ENCODE results near the gene IFT88. TPM values are rescaled to one million over a fixed set of nuclear protein-coding genes. Genes with fewer than 3 reads are reported as not detected.

The IFT88 gene
- total RNA-seq, 1 donor from 2014 or later: 2.1 TPM

- no peak overlapping the region for H3K27ac Mint-ChIP-seq
- intact Hi-C loops (cut with micrococcal nuclease): no loop called here
- no peaks in the 10 kb centered on the region for H3K27me3 Mint-ChIP-seq (ENCODE audit: low read depth)
- H3K9me3 Mint-ChIP-seq: no peaks in the 10 kb centered on the region
- H3K4me3 Mint-ChIP-seq (ENCODE audit: low read depth): no peak overlapping the region
- peaks cover 3% of the 10 kb centered on the region for H3K36me3 Mint-ChIP-seq (ENCODE audit: low read depth)
- no peak for DNase-seq (ENCODE audit: low spot score)
- peaks cover 3% of the 10 kb centered on the region for H3K4me1 Mint-ChIP-seq (ENCODE audit: low read depth)
Measured at GRCh38 chr13:20573636-20574035, 6.7 kb downstream of the IFT88 start.

GRCh38 chr13:20579191-20579590 is 12.2 kb downstream of the IFT88 start:
- H3K27me3 Mint-ChIP-seq (ENCODE audit: low read depth): no peaks in the 10 kb centered on the region
- no peak overlapping the region for H3K27ac Mint-ChIP-seq
- peaks cover 7% of the 10 kb centered on the region for H3K36me3 Mint-ChIP-seq (ENCODE audit: low read depth)
- H3K4me3 Mint-ChIP-seq (ENCODE audit: low read depth): no peak overlapping the region
- DNase-seq (ENCODE audit: low spot score): no peak
- H3K4me1 Mint-ChIP-seq (ENCODE audit: low read depth): no peaks in the 10 kb centered on the region
- intact Hi-C loops (cut with micrococcal nuclease): no loop called here
- H3K9me3 Mint-ChIP-seq: no peaks in the 10 kb centered on the region

GRCh38 chr13:20580257-20580656 is 13.3 kb downstream of the IFT88 start:
- Mint-ChIP-seq H3K27me3 (ENCODE audit: low read depth) (no peaks in the 10 kb centered on the region), H3K4me1 (ENCODE audit: low read depth) (no peaks in the 10 kb centered on the region), H3K27ac (no peak overlapping the region), H3K9me3 (peaks cover 6% of the 10 kb centered on the region), H3K36me3 (ENCODE audit: low read depth) (peaks cover 10% of the 10 kb centered on the region), H3K4me3 (ENCODE audit: low read depth) (no peak overlapping the region)
- DNase-seq (ENCODE audit: low spot score): no peak
- intact Hi-C loops (cut with micrococcal nuclease): no loop called here

GRCh38 chr13:20582026-20582425 is 15.1 kb downstream of the IFT88 start:
- peaks cover 10% of the 10 kb centered on the region for H3K36me3 Mint-ChIP-seq (ENCODE audit: low read depth)
- intact Hi-C loops (cut with micrococcal nuclease): no loop called here

GRCh38 chr13:20583803-20584293 is 16.9 kb downstream of the IFT88 start:
- no peak for DNase-seq (ENCODE audit: low spot score)

More at GRCh38 chr13:20582026-20582425, 15.1 kb downstream of the IFT88 start:
- Mint-ChIP-seq H3K4me1 (ENCODE audit: low read depth) (no peaks in the 10 kb centered on the region), H3K4me3 (ENCODE audit: low read depth) (no peak overlapping the region), H3K27ac (no peak overlapping the region), H3K27me3 (ENCODE audit: low read depth) (no peaks in the 10 kb centered on the region), H3K9me3 (peaks cover 6% of the 10 kb centered on the region)
- DNase-seq (ENCODE audit: low spot score): no peak

GRCh38 chr13:20585371-20585770 is 18.4 kb downstream of the IFT88 start:
- H3K4me3 Mint-ChIP-seq (ENCODE audit: low read depth): no peak overlapping the region
- H3K4me1 Mint-ChIP-seq (ENCODE audit: low read depth): no peaks in the 10 kb centered on the region
- no peaks in the 10 kb centered on the region for H3K27me3 Mint-ChIP-seq (ENCODE audit: low read depth)
- H3K36me3 Mint-ChIP-seq (ENCODE audit: low read depth): peaks cover 3% of the 10 kb centered on the region
- DNase-seq (ENCODE audit: low spot score): no peak
- intact Hi-C loops (cut with micrococcal nuclease): no loop called here
- peaks cover 6% of the 10 kb centered on the region for H3K9me3 Mint-ChIP-seq
- H3K27ac Mint-ChIP-seq: no peak overlapping the region

More at GRCh38 chr13:20583803-20584293, 16.9 kb downstream of the IFT88 start:
- Mint-ChIP-seq H3K4me1 (ENCODE audit: low read depth) (no peaks in the 10 kb centered on the region), H3K27ac (no peak overlapping the region), H3K4me3 (ENCODE audit: low read depth) (no peak overlapping the region), H3K27me3 (ENCODE audit: low read depth) (no peaks in the 10 kb centered on the region), H3K9me3 (peaks cover 6% of the 10 kb centered on the region), H3K36me3 (ENCODE audit: low read depth) (peaks cover 5% of the 10 kb centered on the region)
- intact Hi-C loops (cut with micrococcal nuclease): no loop called here

GRCh38 chr13:20588529-20589110 is 21.7 kb downstream of the IFT88 start:
- intact Hi-C loops (cut with micrococcal nuclease): no loop called here
- H3K36me3 Mint-ChIP-seq (ENCODE audit: low read depth): peaks cover 3% of the 10 kb centered on the region
- H3K4me1 Mint-ChIP-seq (ENCODE audit: low read depth): no peaks in the 10 kb centered on the region
- no peaks in the 10 kb centered on the region for H3K27me3 Mint-ChIP-seq (ENCODE audit: low read depth)
- no peak overlapping the region for H3K4me3 Mint-ChIP-seq (ENCODE audit: low read depth)
- H3K27ac Mint-ChIP-seq: no peak overlapping the region
- DNase-seq (ENCODE audit: low spot score): no peak
- H3K9me3 Mint-ChIP-seq: peaks cover 6% of the 10 kb centered on the region

- no peaks in the 10 kb centered on the region for H3K4me1 Mint-ChIP-seq (ENCODE audit: low read depth)
- H3K9me3 Mint-ChIP-seq: no peaks in the 10 kb centered on the region
- intact Hi-C loops (cut with micrococcal nuclease): no loop called here
- no peaks in the 10 kb centered on the region for H3K36me3 Mint-ChIP-seq (ENCODE audit: low read depth)
- no peak overlapping the region for H3K4me3 Mint-ChIP-seq (ENCODE audit: low read depth)
- DNase-seq (ENCODE audit: low spot score): no peak
- no peak overlapping the region for H3K27ac Mint-ChIP-seq
- H3K27me3 Mint-ChIP-seq (ENCODE audit: low read depth): no peaks in the 10 kb centered on the region
Measured at GRCh38 chr13:20590561-20590960, 23.6 kb downstream of the IFT88 start.

GRCh38 chr13:20592606-20593005 is 25.6 kb downstream of the IFT88 start:
- Mint-ChIP-seq H3K36me3 (ENCODE audit: low read depth) (no peaks in the 10 kb centered on the region), H3K27ac (no peak overlapping the region), H3K9me3 (no peaks in the 10 kb centered on the region), H3K4me1 (ENCODE audit: low read depth) (no peaks in the 10 kb centered on the region), H3K27me3 (ENCODE audit: low read depth) (no peaks in the 10 kb centered on the region), H3K4me3 (ENCODE audit: low read depth) (no peak overlapping the region)
- intact Hi-C loops (cut with micrococcal nuclease): no loop called here
- DNase-seq (ENCODE audit: low spot score): no peak

- H3K27ac Mint-ChIP-seq: no peak overlapping the region
- intact Hi-C loops (cut with micrococcal nuclease): no loop called here
- H3K36me3 Mint-ChIP-seq (ENCODE audit: low read depth): no peaks in the 10 kb centered on the region
- no peaks in the 10 kb centered on the region for H3K27me3 Mint-ChIP-seq (ENCODE audit: low read depth)
- H3K4me1 Mint-ChIP-seq (ENCODE audit: low read depth): no peaks in the 10 kb centered on the region
- H3K9me3 Mint-ChIP-seq: no peaks in the 10 kb centered on the region
- no peak overlapping the region for H3K4me3 Mint-ChIP-seq (ENCODE audit: low read depth)
- DNase-seq (ENCODE audit: low spot score): no peak
Measured at GRCh38 chr13:20594280-20594679, 27.3 kb downstream of the IFT88 start.

GRCh38 chr13:20607015-20607414 is 40.1 kb downstream of the IFT88 start:
- Mint-ChIP-seq H3K9me3 (no peaks in the 10 kb centered on the region), H3K4me3 (ENCODE audit: low read depth) (no peak overlapping the region), H3K4me1 (ENCODE audit: low read depth) (no peaks in the 10 kb centered on the region), H3K27ac (no peak overlapping the region), H3K36me3 (ENCODE audit: low read depth) (no peaks in the 10 kb centered on the region), H3K27me3 (ENCODE audit: low read depth) (no peaks in the 10 kb centered on the region)
- DNase-seq (ENCODE audit: low spot score): no peak
- intact Hi-C loops (cut with micrococcal nuclease): no loop called here

- Mint-ChIP-seq H3K27ac (no peak overlapping the region), H3K9me3 (no peaks in the 10 kb centered on the region), H3K27me3 (ENCODE audit: low read depth) (no peaks in the 10 kb centered on the region), H3K4me3 (ENCODE audit: low read depth) (no peak overlapping the region), H3K36me3 (ENCODE audit: low read depth) (no peaks in the 10 kb centered on the region), H3K4me1 (ENCODE audit: low read depth) (no peaks in the 10 kb centered on the region)
- intact Hi-C loops (cut with micrococcal nuclease): no loop called here
- DNase-seq (ENCODE audit: low spot score): no peak
Measured at GRCh38 chr13:20608438-20609020, 41.6 kb downstream of the IFT88 start.

GRCh38 chr13:20609145-20609544 is 42.2 kb downstream of the IFT88 start:
- H3K27me3 Mint-ChIP-seq (ENCODE audit: low read depth): no peaks in the 10 kb centered on the region
- H3K4me3 Mint-ChIP-seq (ENCODE audit: low read depth): no peak overlapping the region
- H3K27ac Mint-ChIP-seq: no peak overlapping the region
- intact Hi-C loops (cut with micrococcal nuclease): no loop called here
- H3K36me3 Mint-ChIP-seq (ENCODE audit: low read depth): no peaks in the 10 kb centered on the region
- no peaks in the 10 kb centered on the region for H3K9me3 Mint-ChIP-seq
- DNase-seq (ENCODE audit: low spot score): no peak
- no peaks in the 10 kb centered on the region for H3K4me1 Mint-ChIP-seq (ENCODE audit: low read depth)

Measured in activated T-helper 2 cell treated with anti-CD3 and anti-CD28 coated beads, Interferon-gamma antibody, Interleukin-2, Interleukin-4, amounts not matched to agents 10 μg/mL and 5 μg/mL and 100 μg/mL, durations not matched to agents 14 hours and 24 hours and 36 hours (primary cell).